Measurements from ENCODE around the gene PLA2G4E. TPM values are rescaled to one million over a fixed set of nuclear protein-coding genes. Genes with fewer than 3 reads are reported as not detected.

PLA2G4E gene
- total RNA-seq (not detected), polyA plus RNA-seq (under 1 TPM in 1 of 3 donors, not detected in 2; 0.78 TPM)
- long read RNA-seq, donor 1: 0 reads
- long read RNA-seq, donor 2: 0 reads
- long read RNA-seq, donor 3: 0 reads
- long read RNA-seq, donor 4: 0 reads
- long read RNA-seq, donor 5: 0 reads
- long read RNA-seq, donor 6: 0 reads
- long read RNA-seq, donor 7: 0 reads
- long read RNA-seq, donor 8: 0 reads
- long read RNA-seq, donor 9: 0 reads
- long read RNA-seq, donor 10: 0 reads

- Histone ChIP-seq H3K36me3 (no peaks in the 10 kb centered on the region), H3K9me3 (peaks cover 0 to 3% (median 0%) of the 10 kb centered on the region in 4 donors), H3K27ac (no peak within 1 kb of the TSS), H3K4me1 (no peaks in the 10 kb centered on the region), H3K27me3 (no peaks in the 10 kb centered on the region), H3K4me3 (no peak within 1 kb of the TSS)
- DNase-seq: no peak
- intact Hi-C loops (cut with DNase I; ENCODE audit: low total_unique reads): no loop called here
- 76 to 93% (median 90%) methylated on average over 3 to 5 of the region's 5 CpGs for WGBS, 5 donors
- TF ChIP-seq CTCF (IDR thresholded peaks at IDR 0.05): no peak
- no peak for TF ChIP-seq POLR2A (IDR thresholded peaks at IDR 0.05)
- TF ChIP-seq POLR2AphosphoS5 (IDR thresholded peaks at IDR 0.05): no peak
- TF ChIP-seq EP300 (IDR thresholded peaks at IDR 0.05): no peak
Measured at GRCh38 chr15:42020713-42021273, at the start of gene PLA2G4E. PLA2G4E (minus strand) TSS chr15:42021042; CDS start chr15:42021030, 12 bp downstream.

GRCh38 chr15:42070279-42070975 lies 49.6 kb upstream of the PLA2G4E start:
- Histone ChIP-seq H3K4me3 (no peak overlapping the region), H3K27me3 (peaks cover 0 to 35% (median 0%) of the 10 kb centered on the region in 3 donors), H3K9me3 (no peaks in the 10 kb centered on the region), H3K4me1 (peaks cover 0 to 6% (median 1%) of the 10 kb centered on the region in 4 donors), H3K27ac (no peak overlapping the region), H3K36me3 (no peaks in the 10 kb centered on the region)
- DNase-seq: peak in 1 of 2 donors; percentile 23
- 86 to 93% (median 90%) methylated on average over 15 to 16 of the region's 16 CpGs for WGBS, 5 donors
- TF ChIP-seq POLR2AphosphoS5 (IDR thresholded peaks at IDR 0.05) (no peak), POLR2A (IDR thresholded peaks at IDR 0.05) (no peak), CTCF (IDR thresholded peaks at IDR 0.05) (no peak), EP300 (IDR thresholded peaks at IDR 0.05) (no peak)
- intact Hi-C loops (cut with DNase I; ENCODE audit: low total_unique reads): no loop called here

GRCh38 chr15:42069496-42070278 lies 48.8 kb upstream of the PLA2G4E start:
- 73 to 82% (median 80%) methylated on average over 17 of the region's 17 CpGs for WGBS, 5 donors
- Histone ChIP-seq H3K4me1 (peaks cover 0 to 6% (median 1%) of the 10 kb centered on the region in 4 donors), H3K27ac (no peak overlapping the region), H3K27me3 (peaks cover 0 to 41% (median 0%) of the 10 kb centered on the region in 3 donors), H3K36me3 (no peaks in the 10 kb centered on the region), H3K9me3 (no peaks in the 10 kb centered on the region), H3K4me3 (no peak overlapping the region)
- TF ChIP-seq POLR2AphosphoS5 (IDR thresholded peaks at IDR 0.05) (no peak), EP300 (IDR thresholded peaks at IDR 0.05) (no peak), POLR2A (IDR thresholded peaks at IDR 0.05) (no peak), CTCF (IDR thresholded peaks at IDR 0.05) (no peak)
- intact Hi-C loops (cut with DNase I; ENCODE audit: low total_unique reads): loop anchor here (5.0 kb wide), 1 partner anchor 68 kb away; no protein-coding TSS in a partner anchor
- DNase-seq: peak in 1 of 2 donors; percentile 23

GRCh38 chr15:42069025-42069424 lies 48.2 kb upstream of the PLA2G4E start:
- peaks cover 0 to 6% (median 1%) of the 10 kb centered on the region in 4 donors for H3K4me1 ChIP-seq
- no peak for TF ChIP-seq POLR2A (IDR thresholded peaks at IDR 0.05)
- TF ChIP-seq POLR2AphosphoS5 (IDR thresholded peaks at IDR 0.05): no peak
- TF ChIP-seq EP300 (IDR thresholded peaks at IDR 0.05): no peak
- TF ChIP-seq CTCF (IDR thresholded peaks at IDR 0.05): no peak
- no peak for DNase-seq
- H3K4me3 ChIP-seq: no peak overlapping the region
- intact Hi-C loops (cut with DNase I; ENCODE audit: low total_unique reads): loop anchor here (5.0 kb wide), 1 partner anchor 68 kb away; no protein-coding TSS in a partner anchor
- WGBS, 5 donors: 85 to 89% (median 88%) methylated on average over 7 of the region's 7 CpGs
- no peak overlapping the region for H3K27ac ChIP-seq
- H3K9me3 ChIP-seq: no peaks in the 10 kb centered on the region
- peaks cover 0 to 46% (median 0%) of the 10 kb centered on the region in 3 donors for H3K27me3 ChIP-seq
- H3K36me3 ChIP-seq: no peaks in the 10 kb centered on the region
